Immature natural killer cell (primary cell): ENCODE results near the gene RABGAP1L. TPM values are rescaled to one million over a fixed set of nuclear protein-coding genes. Genes with fewer than 3 reads are reported as not detected.
A peak's percentile ranks its signal among the peaks of the same experiment; 100 is the strongest.

ENCODE experiments used
- DNase-seq, 3 donors: peaks; one replicate each; pipeline ENCODE4 v3.0.0; 2022; ENCODE audit warnings: mixed read lengths in 1 of 3
- H3K27ac Mint-ChIP-seq, 6 donors: one replicate each; pipeline ENCODE4 v1.8.0; 2020; ENCODE audit warnings: mixed read lengths in 6 of 6, mild to moderate bottlenecking in 5 of 6, inconsistent platforms in 4 of 6, moderate library complexity in 3 of 6
- H3K27me3 Mint-ChIP-seq, 3 donors: one replicate each; pipeline ENCODE4 v1.8.0; 2020 to 2021; ENCODE audit warnings: low read depth in 3 of 3, mild to moderate bottlenecking in 3 of 3, mixed read lengths in 3 of 3, moderate library complexity in 3 of 3, inconsistent platforms in 1 of 3
- H3K36me3 Mint-ChIP-seq, 3 donors: one replicate each; pipeline ENCODE4 v1.8.0; 2020; ENCODE audit warnings: mixed read lengths in 3 of 3, inconsistent platforms in 2 of 3, mild to moderate bottlenecking in 2 of 3
- H3K4me1 Mint-ChIP-seq, 2 donors: one replicate each; pipeline ENCODE4 v1.8.0; 2020; ENCODE audit warnings: inconsistent platforms in 2 of 2, mild to moderate bottlenecking in 2 of 2, mixed read lengths in 2 of 2, moderate library complexity in 1 of 2
- H3K4me3 Mint-ChIP-seq, 5 donors: one replicate each; pipeline ENCODE4 v1.8.0; 2020; ENCODE audit warnings: mild to moderate bottlenecking in 5 of 5, mixed read lengths in 5 of 5, inconsistent platforms in 3 of 5, moderate library complexity in 3 of 5
- H3K9me3 Mint-ChIP-seq, 6 donors: one replicate each; pipeline ENCODE4 v1.8.0; 2020; ENCODE audit warnings: mild to moderate bottlenecking in 6 of 6, mixed read lengths in 6 of 6, inconsistent platforms in 4 of 6, moderate library complexity in 3 of 6
- polyA plus RNA-seq, 3 donors: library from polyadenylated mRNA; unstranded; fragments of 300-500 nt; fragmentation: Illumina TruSeq; gene quantifications; one replicate each; pipeline ENCODE4 v1.2.3, GENCODE V29; 2021

RABGAP1L gene
- polyA plus RNA-seq, 3 donors from 2014 or later: 80.2 to 114 (median 86.8) TPM

- H3K27me3 Mint-ChIP-seq: no peaks in the 10 kb centered on the region
- no peak overlapping the region for H3K4me3 Mint-ChIP-seq
- H3K4me1 Mint-ChIP-seq: peaks cover 0 to 5% of the 10 kb centered on the region in 2 donors
- H3K9me3 Mint-ChIP-seq: no peaks in the 10 kb centered on the region
- H3K36me3 Mint-ChIP-seq: peaks cover 0 to 20% (median 0%) of the 10 kb centered on the region in 3 donors
- DNase-seq: no peak
- no peak overlapping the region for H3K27ac Mint-ChIP-seq
These were observed 115.1 kb downstream of the RABGAP1L start for GRCh38 chr1:174274452-174274851.

GRCh38 chr1:174274884-174275283 is 115.6 kb downstream of the RABGAP1L start:
- no peaks in the 10 kb centered on the region for H3K9me3 Mint-ChIP-seq
- no peak overlapping the region for H3K4me3 Mint-ChIP-seq
- no peak for DNase-seq
- peak overlapping the region in 1 of 6 donors; percentile 18 for H3K27ac Mint-ChIP-seq
- H3K27me3 Mint-ChIP-seq: no peaks in the 10 kb centered on the region
- H3K4me1 Mint-ChIP-seq: peaks cover 0 to 5% of the 10 kb centered on the region in 2 donors
- peaks cover 3 to 22% (median 3%) of the 10 kb centered on the region in 3 donors for H3K36me3 Mint-ChIP-seq

DNA sequence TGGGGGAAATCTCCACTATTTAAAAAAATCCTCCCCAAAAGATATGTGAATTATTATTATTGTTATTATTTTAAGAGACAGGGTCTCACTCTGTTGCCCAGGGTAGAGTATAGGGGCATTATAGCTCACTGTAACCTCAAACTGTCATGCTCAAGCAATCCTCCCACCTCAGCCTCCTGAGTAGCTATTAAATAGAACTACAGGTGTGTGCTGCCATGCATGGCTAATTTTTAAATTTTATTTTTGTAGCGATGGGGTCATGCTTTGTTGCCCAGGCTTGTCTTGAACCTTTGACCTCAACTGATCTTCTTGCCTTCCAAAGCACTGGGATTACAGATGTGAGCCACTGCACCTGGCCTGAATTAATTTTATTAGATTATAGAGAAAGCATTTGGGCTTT is 116.8 kb downstream of the RABGAP1L start:
- Mint-ChIP-seq H3K36me3 (peaks cover 12 to 29% (median 14%) of the 10 kb centered on the region in 3 donors), H3K27me3 (no peaks in the 10 kb centered on the region), H3K4me1 (peaks cover 0 to 5% of the 10 kb centered on the region in 2 donors), H3K9me3 (no peaks in the 10 kb centered on the region), H3K27ac (no peak overlapping the region), H3K4me3 (no peak overlapping the region)
- DNase-seq: no peak

DNA sequence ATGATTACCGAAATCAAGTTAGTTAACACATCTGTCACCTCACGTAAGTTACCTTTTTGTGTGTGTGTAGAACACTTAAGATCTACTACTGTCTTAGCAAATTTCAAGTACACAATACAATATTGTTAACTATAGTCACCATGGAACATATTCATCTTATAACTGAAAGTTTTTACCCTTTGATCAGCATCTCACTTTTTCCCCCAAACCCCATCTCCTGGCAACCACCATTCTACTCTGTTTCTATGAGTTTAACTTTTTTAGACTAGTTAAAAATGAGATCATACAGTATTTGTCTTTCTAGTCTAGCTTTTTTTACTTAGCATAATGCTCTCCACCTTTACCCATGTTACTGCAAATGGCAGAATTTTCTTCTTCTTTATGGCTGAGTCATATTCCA is 124.7 kb downstream of the RABGAP1L start:
- DNase-seq: no peak
- Mint-ChIP-seq H3K36me3 (peaks cover 55 to 65% (median 55%) of the 10 kb centered on the region in 3 donors), H3K27ac (peak overlapping the region in 1 of 6 donors; percentile 1), H3K4me1 (peaks cover 0 to 23% of the 10 kb centered on the region in 2 donors), H3K4me3 (no peak overlapping the region), H3K9me3 (peaks cover 0 to 8% (median 3%) of the 10 kb centered on the region in 6 donors), H3K27me3 (peaks cover 0 to 2% (median 0%) of the 10 kb centered on the region in 3 donors)

- DNase-seq: no peak
- H3K27me3 Mint-ChIP-seq: peaks cover 0 to 2% (median 0%) of the 10 kb centered on the region in 3 donors
- H3K4me1 Mint-ChIP-seq: peaks cover 0 to 23% of the 10 kb centered on the region in 2 donors
- H3K4me3 Mint-ChIP-seq: no peak overlapping the region
- H3K36me3 Mint-ChIP-seq: peaks cover 60 to 71% (median 64%) of the 10 kb centered on the region in 3 donors
- peaks cover 0 to 12% (median 5%) of the 10 kb centered on the region in 6 donors for H3K9me3 Mint-ChIP-seq
- peak overlapping the region in 1 of 6 donors; percentile 23 for H3K27ac Mint-ChIP-seq
These were observed 126.7 kb downstream of the RABGAP1L start for GRCh38 chr1:174286042-174286441.

GRCh38 chr1:174289644-174290310 is 130.5 kb downstream of the RABGAP1L start:
- Mint-ChIP-seq H3K27me3 (no peaks in the 10 kb centered on the region), H3K4me1 (peaks cover 3 to 26% of the 10 kb centered on the region in 2 donors), H3K36me3 (peaks cover 59 to 74% (median 72%) of the 10 kb centered on the region in 3 donors), H3K27ac (no peak overlapping the region), H3K9me3 (peaks cover 0 to 13% (median 5%) of the 10 kb centered on the region in 6 donors), H3K4me3 (no peak overlapping the region)
- DNase-seq: no peak

DNA sequence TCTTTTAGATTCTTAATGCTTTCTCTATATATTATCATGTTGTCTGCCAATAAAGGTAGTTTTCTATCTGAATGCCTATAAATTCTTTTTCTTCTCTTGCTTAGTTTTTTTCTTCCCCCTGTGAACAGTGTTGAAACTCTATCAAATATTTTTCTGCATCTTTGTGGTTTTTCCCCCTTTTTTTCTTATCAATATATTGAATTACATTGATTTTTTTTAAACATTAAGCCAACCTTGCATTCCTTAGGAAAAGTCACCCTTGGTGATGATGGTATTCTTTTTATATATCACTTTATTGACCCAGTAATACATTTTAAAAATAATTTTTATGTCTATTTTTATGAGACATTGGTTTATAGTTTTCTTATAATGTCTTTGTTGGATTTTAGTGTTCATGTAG is 131.7 kb downstream of the RABGAP1L start:
- Mint-ChIP-seq H3K27me3 (peaks cover 0 to 3% (median 0%) of the 10 kb centered on the region in 3 donors), H3K36me3 (peaks cover 59 to 72% (median 63%) of the 10 kb centered on the region in 3 donors), H3K4me3 (no peak overlapping the region), H3K9me3 (peaks cover 0 to 13% (median 5%) of the 10 kb centered on the region in 6 donors), H3K27ac (no peak overlapping the region), H3K4me1 (peaks cover 3 to 19% of the 10 kb centered on the region in 2 donors)
- DNase-seq: no peak

DNA sequence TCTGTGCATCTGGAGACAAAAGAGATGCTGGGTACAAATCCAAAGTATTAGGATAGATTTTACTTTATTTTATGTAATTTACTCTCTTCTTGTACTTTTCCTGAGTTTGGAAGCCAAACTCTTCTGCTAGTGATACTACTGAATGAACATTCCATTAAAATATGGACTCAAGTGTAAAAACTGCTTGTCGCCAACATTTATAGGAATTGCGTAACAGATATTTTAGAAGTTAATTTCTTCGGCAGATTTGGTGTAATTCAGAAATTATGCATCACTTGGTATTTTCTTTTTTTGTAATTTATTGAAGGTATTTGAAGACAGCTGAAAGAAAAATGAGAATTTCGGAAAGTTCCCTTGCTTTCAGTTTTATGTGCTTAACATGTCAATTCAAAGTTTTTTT is 137.0 kb downstream of the RABGAP1L start:
- Mint-ChIP-seq H3K9me3 (no peaks in the 10 kb centered on the region), H3K4me3 (no peak overlapping the region), H3K4me1 (peaks cover 3 to 19% of the 10 kb centered on the region in 2 donors), H3K36me3 (peaks cover 14 to 28% (median 22%) of the 10 kb centered on the region in 3 donors), H3K27me3 (peaks cover 0 to 3% (median 0%) of the 10 kb centered on the region in 3 donors), H3K27ac (no peak overlapping the region)
- no peak for DNase-seq

- DNase-seq: no peak
- Mint-ChIP-seq H3K9me3 (no peaks in the 10 kb centered on the region), H3K27me3 (peaks cover 0 to 3% (median 0%) of the 10 kb centered on the region in 3 donors), H3K27ac (peak overlapping the region in 1 of 6 donors; percentile 51), H3K36me3 (peaks cover 4 to 22% (median 14%) of the 10 kb centered on the region in 3 donors), H3K4me3 (no peak overlapping the region), H3K4me1 (peaks cover 5 to 27% of the 10 kb centered on the region in 2 donors)
These were observed 138.0 kb downstream of the RABGAP1L start for GRCh38 chr1:174297351-174297750.

DNA sequence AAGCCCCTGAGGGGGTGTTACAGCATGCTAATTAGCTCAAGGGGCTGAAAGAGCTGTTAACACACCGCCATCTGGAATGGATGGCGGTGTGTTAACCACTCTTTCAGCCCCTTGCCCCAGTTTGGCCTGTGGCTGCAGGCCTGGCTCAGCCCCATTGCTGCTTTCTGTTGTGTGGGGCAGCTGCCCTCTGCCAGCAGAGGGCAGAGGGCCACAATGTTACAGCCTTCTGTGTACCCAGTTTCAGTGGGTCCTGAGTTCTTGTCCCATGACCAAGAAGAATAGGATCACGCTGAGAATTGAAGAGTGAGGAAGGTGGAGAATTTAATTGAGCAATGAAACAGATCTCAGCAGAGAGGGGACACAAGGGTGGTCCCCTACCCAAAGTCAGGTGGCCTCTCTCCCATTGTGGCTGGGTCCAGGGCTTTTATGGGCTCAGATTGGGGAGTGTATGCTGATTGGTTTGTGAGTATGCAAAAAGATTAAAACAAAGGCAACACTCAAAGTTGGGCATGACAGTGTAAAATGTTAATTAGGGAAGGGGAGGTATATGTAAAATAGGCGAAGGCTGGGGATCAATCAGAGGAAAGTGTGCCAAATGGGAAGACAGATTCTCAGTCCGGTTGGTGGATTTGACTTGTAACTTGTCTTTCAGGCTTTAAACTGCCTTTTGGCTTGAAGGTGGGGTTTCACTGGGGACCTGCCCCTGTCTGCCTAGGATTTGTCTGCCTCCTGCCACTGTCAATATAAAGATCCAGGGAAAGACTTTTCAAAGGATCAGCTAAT is 142.2 kb downstream of the RABGAP1L start:
- no peak for DNase-seq
- Mint-ChIP-seq H3K9me3 (no peaks in the 10 kb centered on the region), H3K27ac (peak overlapping the region in 3 of 6 donors; percentile 9 to 25 (median 21)), H3K4me3 (no peak overlapping the region), H3K27me3 (no peaks in the 10 kb centered on the region), H3K4me1 (peaks cover 5 to 35% of the 10 kb centered on the region in 2 donors), H3K36me3 (peaks cover 6 to 21% (median 16%) of the 10 kb centered on the region in 3 donors)

GRCh38 chr1:174308604-174309003 is 149.3 kb downstream of the RABGAP1L start:
- Mint-ChIP-seq H3K27me3 (peaks cover 0 to 1% (median 0%) of the 10 kb centered on the region in 3 donors), H3K27ac (no peak overlapping the region), H3K4me3 (no peak overlapping the region), H3K36me3 (peaks cover 34 to 64% (median 55%) of the 10 kb centered on the region in 3 donors), H3K4me1 (peaks cover 7 to 55% of the 10 kb centered on the region in 2 donors), H3K9me3 (peaks cover 0 to 4% (median 2%) of the 10 kb centered on the region in 6 donors)
- DNase-seq: no peak

DNA sequence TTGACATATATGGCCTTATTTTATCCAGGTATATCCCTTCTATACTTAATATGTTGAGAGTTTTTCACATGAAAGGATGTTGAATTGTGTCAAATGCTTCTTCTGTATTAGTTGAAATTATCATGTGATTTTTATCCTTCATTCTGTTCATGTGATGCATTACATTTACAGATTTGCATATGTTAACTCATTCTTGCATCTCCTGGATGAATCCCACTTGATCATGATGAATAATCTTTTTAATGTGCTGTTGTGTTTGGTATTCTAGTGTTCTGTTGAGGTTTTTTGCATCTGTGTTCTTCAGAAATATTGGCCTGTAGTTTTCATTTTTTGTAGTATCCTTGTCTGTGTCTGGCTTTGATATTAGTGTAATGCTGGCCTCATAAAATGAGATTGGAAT is 150.2 kb downstream of the RABGAP1L start:
- H3K4me3 Mint-ChIP-seq: no peak overlapping the region
- peaks cover 42 to 73% (median 64%) of the 10 kb centered on the region in 3 donors for H3K36me3 Mint-ChIP-seq
- peaks cover 9 to 55% of the 10 kb centered on the region in 2 donors for H3K4me1 Mint-ChIP-seq
- H3K9me3 Mint-ChIP-seq: peaks cover 3 to 13% (median 9%) of the 10 kb centered on the region in 6 donors
- H3K27ac Mint-ChIP-seq: no peak overlapping the region
- DNase-seq: no peak
- peaks cover 0 to 1% (median 0%) of the 10 kb centered on the region in 3 donors for H3K27me3 Mint-ChIP-seq

DNA sequence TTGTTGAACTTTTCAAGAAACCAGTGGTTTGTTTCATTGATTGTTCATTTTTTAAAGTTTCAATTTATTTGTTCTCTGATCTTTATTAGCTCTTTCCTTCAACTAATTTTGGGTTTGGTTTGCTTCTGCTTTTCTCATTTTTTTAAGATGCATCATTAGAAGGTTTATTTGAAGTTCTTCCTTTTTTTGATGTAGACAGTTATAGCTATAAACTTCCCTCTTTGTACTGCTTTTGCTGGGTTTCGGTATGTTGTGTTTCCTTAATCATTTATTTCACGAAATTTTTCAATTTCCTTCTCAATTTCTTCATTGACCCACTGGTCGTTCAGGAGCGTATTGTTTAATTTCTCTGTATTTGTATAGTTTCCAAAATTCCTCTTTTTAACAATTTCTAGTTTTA is 155.1 kb downstream of the RABGAP1L start:
- Mint-ChIP-seq H3K27ac (no peak overlapping the region), H3K9me3 (peaks cover 18 to 31% (median 23%) of the 10 kb centered on the region in 6 donors), H3K4me1 (peaks cover 7 to 53% of the 10 kb centered on the region in 2 donors), H3K4me3 (no peak overlapping the region), H3K27me3 (peaks cover 0 to 1% (median 0%) of the 10 kb centered on the region in 3 donors), H3K36me3 (peaks cover 54 to 77% (median 64%) of the 10 kb centered on the region in 3 donors)
- no peak for DNase-seq

GRCh38 chr1:174315239-174315638 is 155.9 kb downstream of the RABGAP1L start:
- DNase-seq: no peak
- Mint-ChIP-seq H3K4me3 (no peak overlapping the region), H3K36me3 (peaks cover 56 to 77% (median 68%) of the 10 kb centered on the region in 3 donors), H3K4me1 (peaks cover 7 to 46% of the 10 kb centered on the region in 2 donors), H3K9me3 (peaks cover 22 to 39% (median 28%) of the 10 kb centered on the region in 6 donors), H3K27ac (no peak overlapping the region), H3K27me3 (peaks cover 0 to 1% (median 0%) of the 10 kb centered on the region in 3 donors)
